Stimulated activated CD4-positive, alpha-beta T cell treated with anti-CD3 and anti-CD28 coated beads, Interleukin-4, amount 100 ng/mL, for 1 hour (primary cell): ENCODE measurements around the gene SLC15A4.
A peak's percentile ranks its signal among the peaks of the same experiment; 100 is the strongest.
"Not testable (repeated sequence)": the region's sequence is repeated elsewhere in the genome, so short reads cannot be mapped to it uniquely, and the experiment has no call there.

Source experiments
- DNase-seq: peaks from one replicate; pipeline ENCODE4 v3.0.0-alpha.2; 2020

The SLC15A4 gene

DNA sequence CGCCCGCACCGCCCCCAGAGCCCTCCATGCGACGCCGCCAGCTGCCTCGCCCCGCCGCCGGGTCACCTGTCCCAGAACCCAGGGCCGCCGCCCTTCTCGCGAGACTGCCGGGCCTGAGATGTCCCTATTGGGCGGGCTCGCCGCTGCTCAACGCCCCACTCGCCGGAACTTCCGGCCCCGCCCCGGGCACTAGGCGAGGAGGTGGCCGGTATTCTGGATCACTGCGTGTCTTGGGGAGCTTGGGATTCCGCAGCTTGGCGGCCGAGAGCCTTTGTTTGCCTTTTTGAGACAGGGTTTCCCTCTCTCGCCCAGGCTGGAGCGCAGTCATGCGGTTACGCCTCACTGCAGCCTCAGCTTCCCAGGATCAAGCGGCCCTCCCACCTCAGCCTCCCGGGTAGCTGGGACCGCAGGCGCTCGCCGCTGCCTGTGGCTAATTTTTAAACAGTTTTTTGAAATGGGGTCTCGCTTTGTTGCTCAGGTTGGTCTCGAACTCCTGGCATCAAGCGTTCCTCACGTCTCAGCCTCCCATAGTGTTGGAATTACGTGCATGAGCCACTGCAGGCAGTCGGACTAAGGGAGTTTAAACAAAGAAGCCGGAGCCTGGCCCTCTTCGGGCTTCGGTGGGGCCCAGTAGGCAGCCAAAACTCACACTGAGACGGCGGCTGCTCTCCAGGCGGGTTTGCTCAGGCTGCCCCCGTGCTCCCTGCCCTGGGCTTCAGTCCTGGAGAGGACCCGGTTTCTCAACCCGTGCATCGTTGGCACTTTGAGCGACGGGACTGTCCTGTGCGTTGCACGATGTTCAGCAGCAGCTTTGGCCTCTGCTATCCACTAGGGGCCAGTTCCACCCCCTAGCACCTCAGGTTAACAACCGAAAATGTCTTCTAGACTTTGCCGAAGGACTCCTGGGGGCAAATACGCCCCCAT, at the start of gene SLC15A4:
TSS of gene SLC15A4 (minus strand) at position 43 of the 924 bp plus-strand sequence. CDS start at position 28, 15 bp downstream.
- peak; percentile 96 for DNase-seq

DNA sequence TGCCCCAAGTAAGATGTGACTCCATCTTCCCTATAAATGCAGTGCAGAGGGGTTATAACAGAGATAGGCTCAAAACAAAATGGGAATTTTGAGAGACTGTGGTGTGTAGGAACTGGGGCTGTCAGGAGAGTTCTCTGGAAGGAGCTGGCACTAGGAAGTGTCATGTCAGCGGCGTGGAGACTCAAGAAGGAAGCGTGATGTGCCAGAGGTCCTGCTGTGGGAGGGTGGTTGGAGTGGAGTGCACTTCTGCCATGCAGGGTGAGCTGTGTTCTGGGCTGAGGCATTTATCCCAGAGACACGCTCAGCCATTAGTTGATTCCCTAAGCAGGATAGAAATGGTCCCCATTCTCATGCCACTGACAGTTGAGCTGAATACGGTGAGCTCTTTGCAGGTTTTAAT, 48.5 kb upstream of the SLC15A4 start:
- no peak for DNase-seq

DNA sequence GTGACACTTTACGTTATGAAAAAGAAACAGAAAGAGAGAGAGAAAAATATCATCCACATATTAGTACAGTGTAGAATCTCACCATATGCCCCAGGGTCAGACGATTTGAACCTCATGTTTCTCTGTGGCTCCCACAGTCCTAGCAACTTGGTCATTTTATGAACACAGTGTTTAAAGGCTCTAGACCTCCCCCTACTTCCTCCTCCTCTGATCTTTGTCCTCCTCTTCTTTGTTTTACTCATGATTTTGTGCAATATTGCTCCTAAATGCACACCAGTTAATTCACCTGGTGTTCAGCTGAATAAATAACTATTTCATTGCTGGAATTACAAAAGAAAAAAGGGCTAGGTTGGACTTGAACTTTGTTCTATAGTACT, 47.7 kb upstream of the SLC15A4 start:
- no peak for DNase-seq

DNA sequence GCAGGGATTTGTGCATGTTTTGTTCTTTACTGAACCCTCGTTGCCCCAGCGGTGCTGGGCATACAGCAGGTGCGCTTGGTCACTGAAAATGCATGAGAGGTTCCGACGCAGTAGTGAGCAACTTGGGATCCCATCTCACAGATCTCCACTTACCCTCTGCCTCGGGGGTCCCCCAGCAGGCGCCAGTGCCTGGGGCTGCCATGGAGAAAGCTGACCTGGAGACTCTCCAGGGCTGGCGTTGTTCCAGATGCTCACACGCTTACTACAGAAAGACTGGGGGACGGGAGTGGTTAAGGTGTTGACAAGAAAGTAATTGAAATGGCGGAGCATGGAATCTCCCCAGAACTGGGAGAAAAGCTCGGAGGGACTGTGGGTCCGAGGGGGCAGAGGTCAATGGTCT, 43.7 kb upstream of the SLC15A4 start:
- no peak for DNase-seq

DNA sequence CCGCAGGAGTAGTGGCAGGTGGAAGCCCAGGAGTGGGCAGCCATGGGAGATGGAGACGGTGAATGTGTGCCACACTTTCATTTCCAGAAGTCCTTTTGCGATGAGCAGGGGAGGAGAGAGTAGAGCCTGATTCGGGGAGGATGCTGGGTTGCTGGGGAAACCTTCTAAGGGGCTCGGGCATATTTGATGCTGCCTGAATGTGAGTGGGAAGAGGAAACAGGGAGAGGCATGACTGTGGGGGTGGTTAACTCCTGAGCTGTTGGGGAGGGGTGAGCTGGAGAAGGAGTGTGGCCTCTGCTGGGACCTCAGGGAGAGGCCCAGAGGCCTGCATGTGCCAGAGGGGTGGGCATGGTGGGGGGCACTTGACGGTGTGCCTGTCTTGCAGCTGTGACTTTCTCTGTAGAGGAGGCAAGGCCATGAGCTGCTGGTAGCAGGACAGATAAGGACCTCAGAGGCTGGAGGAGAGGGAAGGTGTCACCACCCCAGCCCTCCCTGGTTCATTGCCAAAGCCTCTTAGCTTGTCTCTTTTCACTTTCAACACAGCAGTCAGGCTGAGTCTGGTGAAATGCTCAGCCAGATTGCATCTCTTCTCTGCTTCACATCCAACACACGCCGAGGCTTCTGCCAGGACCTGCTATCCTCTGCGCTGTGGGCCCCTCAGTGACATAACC, 40.9 kb upstream of the SLC15A4 start:
- no peak for DNase-seq

DNA sequence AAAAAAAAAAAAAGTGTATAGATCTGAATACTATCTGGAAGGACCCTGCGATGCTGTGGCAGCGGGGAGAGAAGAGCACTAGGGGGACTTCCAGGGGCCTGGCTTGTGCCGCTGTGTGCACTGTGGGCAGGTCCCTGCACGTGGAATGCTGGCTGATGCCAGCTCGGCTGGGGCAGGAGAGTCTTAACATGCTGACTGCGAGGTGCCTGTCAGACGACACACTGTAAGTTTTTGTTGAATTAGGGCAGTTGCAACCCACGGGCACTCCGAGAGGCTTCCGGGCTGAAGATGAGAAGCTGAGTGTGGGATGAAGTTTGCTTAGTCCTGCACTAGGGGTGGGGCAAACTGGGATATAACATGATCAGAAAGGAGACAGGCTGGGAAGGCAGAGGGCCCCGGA, 40.2 kb upstream of the SLC15A4 start:
- DNase-seq: no peak

DNA sequence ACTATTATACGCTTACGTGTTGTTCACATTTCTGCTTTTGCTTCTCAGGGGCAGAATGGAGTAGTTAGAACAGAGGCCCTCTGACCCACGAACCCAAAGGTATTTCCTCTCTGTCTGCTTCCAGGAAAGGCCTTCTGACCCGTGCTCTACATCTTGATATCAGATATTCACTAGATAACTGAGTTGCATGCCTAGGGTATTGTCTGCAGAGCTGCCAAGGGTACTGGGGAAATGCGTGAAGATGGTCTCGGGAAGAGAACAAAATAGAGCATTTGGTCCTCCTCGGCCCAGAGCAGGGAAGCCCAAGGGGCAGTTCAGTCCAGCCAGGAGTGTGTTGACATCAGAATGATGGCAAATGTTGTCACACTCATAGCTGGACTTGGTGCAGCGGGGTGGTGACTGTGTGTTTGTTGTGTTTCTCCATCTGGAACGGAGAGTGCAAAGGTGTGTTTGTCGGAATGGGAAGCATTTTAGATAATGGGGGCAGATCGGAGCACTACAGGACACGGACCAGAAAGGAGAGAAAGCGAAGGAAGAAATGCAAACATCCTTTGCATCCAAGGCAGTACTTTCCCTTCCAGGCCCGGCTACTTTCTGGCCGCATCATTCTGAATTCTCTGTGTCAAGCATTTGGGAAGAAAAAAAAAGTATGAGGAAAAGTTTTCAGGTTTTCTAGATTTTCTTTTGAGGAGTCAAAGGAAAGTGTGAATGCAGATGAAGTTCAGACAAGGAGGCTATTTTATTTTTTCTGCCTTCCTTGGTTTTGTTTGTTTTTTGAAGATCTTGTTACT, 37.7 kb upstream of the SLC15A4 start:
- no peak for DNase-seq

DNA sequence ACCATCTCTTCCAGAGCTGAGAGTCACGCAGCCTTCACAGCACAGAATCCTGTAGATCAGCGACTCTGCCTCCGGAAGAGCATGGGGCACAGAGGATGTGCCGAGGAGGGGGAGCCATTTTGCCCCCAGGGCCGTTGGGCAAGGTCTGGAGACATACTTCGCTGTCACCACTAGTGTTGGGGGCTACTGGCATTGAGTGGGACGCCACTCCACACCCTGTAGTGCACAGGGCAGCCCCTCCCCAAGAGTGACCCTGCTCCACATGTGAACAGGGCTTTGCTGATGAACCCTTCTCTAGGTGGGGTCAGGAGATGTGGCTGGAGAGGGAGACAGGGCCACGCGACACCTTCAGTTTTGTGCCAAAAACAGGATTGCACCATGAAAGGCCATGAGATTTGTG, 35.6 kb upstream of the SLC15A4 start:
- DNase-seq: no peak

DNA sequence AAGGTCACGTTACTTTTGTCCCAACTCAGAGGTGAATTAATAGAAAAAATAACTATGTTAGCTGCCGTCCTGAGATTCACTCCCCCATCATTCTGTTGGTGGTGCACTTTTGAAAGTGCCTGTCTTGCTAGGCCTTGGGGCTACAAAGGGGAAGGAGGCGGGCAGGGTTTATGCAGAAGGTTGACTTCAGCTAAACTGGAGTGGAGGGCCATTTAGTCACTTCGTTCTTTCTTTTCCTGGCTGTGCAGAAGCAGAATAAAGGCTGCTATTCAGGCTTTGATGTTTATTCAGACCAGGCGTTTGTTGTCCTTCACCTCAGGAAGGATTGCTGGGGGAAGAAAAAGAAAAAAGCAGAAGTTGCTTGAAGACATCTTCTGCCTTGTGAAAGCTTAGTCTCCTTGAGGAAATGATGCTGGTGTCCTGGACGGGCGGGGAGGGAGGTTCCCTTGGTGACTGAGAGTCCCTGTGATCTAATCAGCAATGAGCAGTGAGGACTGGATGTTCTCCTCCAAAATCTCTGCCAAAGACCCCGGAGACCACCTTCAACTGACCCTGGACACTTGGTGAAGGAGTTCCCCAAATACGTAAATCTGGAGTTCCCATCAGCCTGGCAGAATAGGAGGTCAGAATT, 33.5 kb upstream of the SLC15A4 start:
- no peak for DNase-seq

DNA sequence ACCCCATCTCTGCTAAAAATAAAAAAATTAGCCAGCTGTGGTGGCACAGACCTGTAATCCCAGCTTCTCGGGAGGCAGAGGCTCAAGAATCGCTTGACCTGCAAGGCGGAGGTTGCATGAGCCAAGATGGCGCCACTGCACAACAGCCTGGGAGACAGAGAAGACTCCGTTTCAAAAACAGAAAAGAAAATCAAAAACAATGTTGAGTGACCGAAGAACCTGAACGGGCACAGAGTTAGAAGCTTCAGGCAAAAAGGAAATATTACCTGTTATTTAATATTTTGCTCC, 33.0 kb upstream of the SLC15A4 start:
- DNase-seq: no peak

DNA sequence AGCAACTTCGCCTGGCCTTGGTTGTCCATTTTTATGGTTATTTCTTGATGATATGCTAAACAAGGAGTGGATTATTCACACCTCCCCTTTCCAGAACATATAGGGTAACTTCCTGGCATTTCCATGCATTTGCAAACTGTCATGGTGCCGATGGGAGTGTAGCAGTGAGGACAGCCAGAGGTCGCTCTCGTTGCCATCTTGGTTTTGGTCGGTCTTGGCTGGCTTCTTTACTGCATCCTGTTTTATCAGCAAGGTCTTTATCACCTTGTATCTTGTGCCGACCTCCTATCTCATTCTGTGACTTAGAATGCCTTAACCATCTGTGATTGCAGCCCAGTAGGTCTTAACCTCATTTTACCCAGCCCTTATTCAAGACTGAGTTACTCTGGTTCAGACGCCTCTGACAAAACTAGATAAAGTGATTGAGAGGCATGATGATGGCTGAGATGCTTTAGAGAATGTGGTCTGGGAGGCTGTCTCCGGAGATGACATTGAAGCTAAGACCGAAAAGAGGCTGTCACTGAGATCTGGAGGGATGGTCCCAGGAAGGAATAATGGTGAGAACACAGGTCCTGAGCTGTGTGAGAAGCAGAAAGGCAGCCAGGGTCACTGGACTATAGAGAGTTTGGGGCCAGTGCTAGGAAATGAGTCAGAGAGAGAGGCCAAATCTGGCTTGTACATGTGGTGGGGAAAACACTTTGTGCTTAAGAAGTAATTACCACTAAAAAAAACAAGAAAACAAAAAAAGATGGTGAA, 32.5 kb upstream of the SLC15A4 start:
- DNase-seq: no peak

DNA sequence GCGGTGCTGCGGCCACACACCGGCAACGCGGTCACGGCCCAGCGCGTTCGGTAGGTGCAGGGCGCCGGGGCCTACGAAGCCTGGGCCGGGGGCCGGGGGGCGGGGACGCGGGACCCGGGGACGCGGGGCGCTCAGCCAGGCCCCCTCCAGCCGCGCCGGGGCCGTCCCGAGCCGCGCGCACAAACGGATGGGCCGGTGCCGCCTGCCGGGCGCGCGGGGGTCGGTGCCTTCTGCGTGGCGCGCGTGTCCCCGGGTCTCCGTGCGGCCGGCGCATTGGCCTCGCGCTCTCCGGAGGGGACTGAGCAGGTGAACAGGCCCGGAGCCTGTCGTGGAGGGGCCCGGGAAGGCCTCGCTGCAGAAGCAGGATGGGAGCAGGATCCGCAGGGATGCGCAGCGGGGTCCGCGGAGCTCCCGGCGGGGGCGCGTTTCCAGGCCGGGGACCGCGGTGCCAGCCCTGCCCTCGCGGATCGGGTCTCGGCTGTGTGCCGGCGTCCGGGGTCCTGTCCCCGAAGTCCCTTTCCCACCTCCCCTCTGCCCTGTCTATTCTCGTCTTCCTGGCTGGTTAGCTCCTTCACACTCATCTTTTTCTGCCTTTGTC, 29.9 kb upstream of the SLC15A4 start:
- DNase-seq: no peak

DNA sequence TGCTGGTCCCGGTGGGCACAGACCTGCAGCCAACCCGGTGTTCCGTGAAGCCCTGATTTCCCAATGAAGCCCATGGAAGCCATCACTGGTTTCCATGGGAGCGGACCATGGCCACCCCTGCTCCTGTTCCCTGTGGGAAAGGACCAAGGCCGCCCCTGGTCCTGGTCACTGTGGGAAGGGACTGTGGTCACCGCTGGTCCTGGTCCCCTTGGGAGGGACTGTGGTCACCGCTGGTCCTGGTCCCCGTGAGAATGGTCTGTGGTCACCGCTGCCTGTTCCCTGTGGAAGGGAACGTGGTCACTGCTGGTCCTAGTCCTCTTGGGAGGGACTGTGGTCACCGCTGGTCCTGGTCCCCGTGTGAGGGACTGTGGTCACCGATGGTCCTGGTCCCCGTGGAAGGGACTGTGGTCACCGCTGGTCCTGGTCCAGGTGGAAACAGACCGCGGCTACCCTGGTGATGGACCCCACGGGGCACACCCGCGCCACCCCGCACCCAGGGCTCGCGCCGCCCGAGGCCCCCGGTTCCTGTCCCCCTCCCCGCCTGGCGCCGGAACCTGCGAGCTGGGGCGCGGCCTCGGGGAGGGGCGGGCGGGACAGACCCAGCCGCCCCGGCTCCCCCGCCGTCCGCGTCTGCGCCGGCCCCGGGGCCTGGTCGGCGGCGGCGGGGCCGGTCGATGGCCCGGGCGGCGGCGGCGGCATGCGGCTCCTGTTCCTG, 29.3 kb upstream of the SLC15A4 start, which contains the start of gene GLT1D1:
TSS of gene GLT1D1 (plus strand) at position 594 of the 715 bp plus-strand sequence. CDS start at position 698, 104 bp downstream.
- DNase-seq: no peak

DNA sequence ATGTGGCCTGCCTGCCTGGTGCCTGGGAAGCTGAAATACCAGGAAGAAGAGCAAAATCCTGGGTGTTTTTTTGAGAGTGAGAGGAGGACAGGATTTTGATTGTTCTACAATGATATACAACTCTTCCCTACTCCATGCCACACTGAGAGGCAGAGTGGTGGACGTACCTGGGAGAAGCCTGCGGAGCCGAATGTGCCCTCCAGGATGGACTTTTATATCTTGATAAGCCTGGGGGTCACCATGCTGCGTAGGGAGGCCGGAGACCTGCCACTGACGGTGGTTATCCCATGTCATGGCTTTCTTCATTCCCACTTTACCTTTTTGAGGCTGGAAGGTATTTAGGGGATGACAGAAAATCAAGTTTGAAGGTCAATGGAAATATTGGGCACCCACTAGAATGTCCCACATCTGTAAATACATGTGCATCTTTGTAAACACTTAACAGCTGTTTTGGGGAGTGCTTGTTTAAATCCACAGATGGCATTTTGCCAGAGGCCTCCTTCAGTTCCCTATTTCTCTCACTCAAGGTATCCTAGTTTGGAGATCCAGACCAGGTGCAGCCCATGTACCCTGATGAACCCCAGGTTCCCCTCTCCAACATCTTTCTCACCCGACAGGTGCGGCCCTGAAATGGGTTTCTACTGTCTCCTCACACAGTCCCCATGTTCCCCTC, 28.4 kb upstream of the SLC15A4 start:
- DNase-seq: no peak

DNA sequence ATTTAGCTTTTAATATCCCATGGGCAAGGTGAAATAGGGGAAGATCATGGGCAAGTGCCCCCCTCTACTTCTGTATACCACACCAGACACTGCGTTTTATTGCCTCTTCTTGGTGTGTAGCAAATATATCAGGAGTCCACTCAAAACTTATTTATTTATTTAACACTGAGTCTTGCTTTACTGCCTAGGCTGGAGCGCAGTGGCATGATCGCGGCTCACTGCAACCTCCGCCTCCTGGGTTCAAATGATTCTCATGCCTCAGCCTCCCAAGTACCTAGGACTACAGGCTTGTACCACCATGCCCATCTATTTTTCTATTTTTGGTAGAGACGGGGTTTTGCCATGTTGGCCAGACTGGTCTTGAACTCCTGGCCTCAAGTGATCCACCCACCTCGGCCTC, 27.7 kb upstream of the SLC15A4 start:
- not testable (repeated sequence) for DNase-seq

DNA sequence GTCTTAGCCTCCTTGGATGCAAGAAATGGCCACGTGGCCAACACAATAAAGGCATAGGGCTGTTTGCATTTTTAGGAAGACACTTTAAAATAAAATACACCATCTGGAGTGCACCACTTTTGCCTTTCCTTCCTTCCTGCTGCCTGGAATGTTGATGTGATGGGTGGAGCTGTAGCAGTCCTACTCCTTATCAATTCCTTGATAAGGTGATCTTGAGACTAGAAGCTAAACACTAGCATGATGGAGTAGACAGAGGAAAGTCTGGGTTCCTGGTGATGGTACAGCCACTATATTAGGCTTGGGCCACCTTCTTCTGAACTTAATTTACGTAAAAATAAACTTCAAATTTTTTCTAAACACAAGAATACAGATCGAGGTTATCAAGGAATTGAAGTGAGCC, 26.6 kb upstream of the SLC15A4 start:
- DNase-seq: no peak

DNA sequence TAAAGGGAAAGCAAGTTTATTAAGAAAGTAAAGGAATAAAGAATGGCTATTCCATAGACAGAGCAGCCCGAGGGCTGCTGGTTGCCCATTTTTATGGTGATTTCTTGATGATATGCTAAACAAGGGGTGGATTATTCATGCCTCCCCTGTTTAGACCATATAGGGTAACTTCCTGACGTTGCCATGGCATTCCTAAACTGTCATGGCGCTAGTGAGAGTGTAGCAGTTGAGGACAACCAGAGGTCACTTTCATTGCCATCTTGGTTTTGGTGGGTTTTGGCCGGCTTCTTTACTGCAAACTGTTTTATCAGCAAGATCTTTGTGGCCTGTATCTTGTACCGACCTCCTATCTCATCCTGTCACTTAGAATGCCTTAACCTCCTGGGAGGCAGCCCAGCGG, 26.0 kb upstream of the SLC15A4 start:
- DNase-seq: not testable (repeated sequence)

DNA sequence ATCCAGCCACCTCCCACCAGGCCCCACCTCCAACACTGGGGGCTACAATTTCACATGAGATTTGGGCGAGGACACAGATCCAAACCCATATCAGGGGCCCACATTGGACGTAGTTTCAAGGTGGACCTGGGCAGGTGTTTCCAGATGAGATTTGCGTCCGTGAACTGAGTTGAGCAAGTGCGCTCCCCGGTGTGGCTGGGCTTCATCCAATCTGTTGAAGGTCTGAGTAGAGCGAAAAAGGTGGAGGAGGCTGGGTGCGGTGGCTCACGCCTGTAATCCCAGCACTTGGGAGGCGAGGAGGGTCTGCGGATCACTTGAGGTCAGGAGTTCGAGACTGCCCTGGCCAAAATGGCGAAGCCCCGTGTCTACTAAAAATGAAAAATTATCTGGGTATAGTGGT, 24.6 kb upstream of the SLC15A4 start:
- no peak for DNase-seq

DNA sequence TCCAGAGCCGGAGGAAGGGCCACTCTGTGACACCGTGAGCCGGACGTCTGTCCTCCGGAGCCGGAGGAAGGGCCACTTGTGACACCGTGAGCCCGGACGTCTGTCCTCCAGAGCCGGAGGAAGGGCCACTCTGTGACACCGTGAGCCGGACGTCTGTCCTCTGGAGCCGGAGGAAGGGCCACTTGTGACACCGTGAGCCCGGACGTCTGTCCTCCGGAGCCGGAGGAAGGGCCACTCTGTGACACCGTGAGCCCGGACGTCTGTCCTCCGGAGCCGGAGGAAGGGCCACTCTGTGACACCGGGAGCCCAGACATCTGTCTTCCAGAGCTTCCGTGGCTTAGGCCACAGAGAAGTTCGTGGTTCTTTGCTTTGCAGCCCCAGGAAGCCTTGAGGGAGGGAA, 22.9 kb upstream of the SLC15A4 start:
- DNase-seq: not testable (repeated sequence)

DNA sequence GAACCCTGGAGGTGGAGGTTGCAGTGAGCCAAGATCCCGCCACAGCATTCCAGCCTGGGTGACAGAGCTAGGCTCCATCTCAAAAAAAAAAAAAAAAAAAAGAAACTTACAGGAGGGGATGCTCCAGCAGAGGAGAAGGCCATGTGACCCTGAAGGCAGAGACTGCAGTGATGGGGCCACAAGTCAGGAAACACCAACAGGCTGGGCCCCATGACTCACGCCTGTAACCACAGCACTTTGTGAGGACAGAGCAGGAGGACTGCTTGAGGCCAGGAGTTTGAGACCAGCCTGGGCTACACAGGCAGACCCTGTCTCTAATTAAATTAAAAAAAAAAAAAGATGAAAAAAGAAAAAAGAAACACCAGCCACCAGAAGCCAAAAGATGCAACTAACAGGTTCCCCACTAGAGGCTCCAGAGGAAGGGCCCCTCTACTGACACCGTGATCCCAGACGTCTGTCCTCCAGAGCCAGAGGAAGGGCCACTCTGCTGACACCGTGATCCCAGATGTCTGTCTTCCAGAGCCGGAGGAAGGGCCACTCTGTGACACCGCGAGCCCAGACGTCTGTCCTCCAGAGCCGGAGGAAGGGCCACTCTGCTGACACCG, 20.4 kb upstream of the SLC15A4 start:
- no peak for DNase-seq
